ENCODE data around the gene SMIM11.
A peak's percentile ranks its signal among the peaks of the same experiment; 100 is the strongest.
"Not testable (repeated sequence)": the region's sequence is repeated elsewhere in the genome, so short reads cannot be mapped to it uniquely, and the experiment has no call there.

SMIM11 gene, protein sequence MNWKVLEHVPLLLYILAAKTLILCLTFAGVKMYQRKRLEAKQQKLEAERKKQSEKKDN

DNA sequence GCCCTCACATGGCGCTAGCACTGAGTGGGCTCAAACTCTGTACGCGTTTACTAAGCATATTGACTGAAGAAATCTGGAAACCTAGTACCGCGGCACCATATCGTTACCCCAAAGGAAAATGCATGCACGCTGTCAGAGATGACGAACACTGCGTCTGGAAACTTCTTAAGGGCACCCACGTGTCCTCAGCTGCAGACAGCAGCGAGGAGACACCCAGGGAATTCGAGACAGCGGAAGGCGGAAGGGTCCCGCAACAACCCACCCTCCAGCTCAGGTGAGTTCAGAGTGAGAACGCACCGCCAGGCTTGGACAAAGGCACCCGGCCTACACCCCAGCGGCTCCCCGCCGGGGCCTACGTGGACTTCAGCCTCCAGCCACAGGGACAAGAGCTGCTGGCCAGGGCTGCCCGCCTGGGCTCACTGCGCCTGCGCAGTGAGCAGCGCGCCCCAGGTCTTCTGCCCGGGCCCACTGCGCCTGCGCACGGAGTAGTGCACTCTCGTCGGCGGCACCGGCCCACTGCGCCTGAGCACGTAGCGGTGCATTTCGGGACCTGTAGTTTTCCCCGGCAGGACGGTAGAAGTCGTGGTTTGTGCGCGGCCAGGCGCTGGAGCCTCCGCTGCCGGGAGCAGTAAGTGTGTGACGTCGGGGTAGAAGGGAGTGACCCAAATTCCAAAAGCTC, at the start of gene SMIM11:
Gene SMIM11 (plus strand): TSS at position 568 of the 679 bp plus-strand sequence. CDS start 3,998 bp downstream, outside the sequence.
- DNase-seq, result not testable (repeated sequence)

GRCh38 chr21:34330055-34330454, 45.3 kb upstream of the SMIM11 start:
- DNase-seq, result no peak

GRCh38 chr21:34331726-34332125, 43.6 kb upstream of the SMIM11 start:
- no peak for DNase-seq

DNA sequence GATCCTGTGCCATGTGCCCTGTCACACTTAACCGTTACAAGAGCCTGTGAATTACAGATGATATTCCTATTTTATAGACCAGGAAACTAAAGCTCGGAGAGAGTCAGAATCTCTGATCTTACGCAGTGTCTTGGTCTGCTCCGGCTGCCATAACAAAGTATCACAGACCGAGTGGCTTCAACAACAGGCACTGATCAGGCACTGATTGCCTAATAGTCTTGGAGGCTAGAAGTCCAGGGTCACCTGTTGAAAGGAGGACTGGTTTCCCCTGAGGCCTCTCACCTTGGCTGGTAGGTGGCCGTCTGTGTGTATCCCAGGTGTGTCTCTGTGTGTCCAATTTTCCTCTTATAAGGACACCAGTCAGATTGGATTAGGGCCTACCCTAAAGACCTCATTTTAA, 43.0 kb upstream of the SMIM11 start:
- DNase-seq, result no peak

DNA sequence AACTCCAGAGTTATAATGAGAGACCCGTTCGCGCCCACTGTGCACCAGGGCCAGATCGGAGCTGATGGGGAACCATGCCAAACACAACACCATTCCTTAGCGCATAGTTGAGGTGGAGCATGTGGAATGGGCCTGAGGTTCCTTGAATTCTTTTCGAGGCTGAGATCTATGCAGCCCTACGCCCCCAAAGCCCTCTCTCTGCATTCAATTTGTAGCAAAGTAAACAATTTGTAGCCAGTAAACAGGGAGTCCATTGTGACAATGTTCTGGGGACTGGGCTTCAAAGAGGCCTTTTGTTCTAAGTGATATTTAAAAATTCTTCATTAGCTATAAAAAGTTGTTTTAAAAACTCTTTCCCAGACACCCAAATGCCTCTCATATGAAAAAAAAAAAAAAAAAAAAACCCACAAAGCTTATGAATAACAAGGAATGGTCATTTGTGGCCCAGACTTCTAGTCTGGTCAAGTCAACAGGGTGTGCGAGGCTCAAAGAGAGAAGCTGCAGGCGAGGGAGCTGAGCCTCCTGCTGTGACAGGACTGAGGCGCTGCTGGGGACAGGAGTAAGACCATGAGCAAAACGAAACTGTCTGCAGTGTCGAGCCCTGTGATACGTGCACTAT, 42.1 kb upstream of the SMIM11 start:
- no peak for DNase-seq

- no peak for DNase-seq
Measured at GRCh38 chr21:34335316-34335715, 40.0 kb upstream of the SMIM11 start.

DNA sequence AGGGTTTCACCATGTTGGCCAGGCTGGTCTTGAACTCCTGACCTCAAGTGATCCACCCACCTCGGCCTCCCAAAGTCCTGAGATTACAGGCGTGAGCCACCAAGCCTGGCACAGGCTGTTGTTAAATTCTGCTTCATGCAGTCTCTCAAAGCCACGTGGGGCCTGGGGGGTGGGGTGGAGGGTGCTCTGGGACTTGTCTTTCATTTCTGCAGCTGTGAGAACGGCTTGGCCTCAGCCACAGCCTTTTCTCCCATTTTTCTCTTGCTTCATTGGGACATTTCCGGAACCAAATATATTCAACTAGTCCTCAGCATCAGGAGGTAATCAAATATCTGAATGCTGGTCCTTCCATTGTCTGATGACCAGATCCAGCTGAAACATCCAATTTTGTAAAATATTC, 39.1 kb upstream of the SMIM11 start:
- no peak for DNase-seq

- no peak for DNase-seq
Measured at GRCh38 chr21:34336756-34337391, 38.4 kb upstream of the SMIM11 start.

DNA sequence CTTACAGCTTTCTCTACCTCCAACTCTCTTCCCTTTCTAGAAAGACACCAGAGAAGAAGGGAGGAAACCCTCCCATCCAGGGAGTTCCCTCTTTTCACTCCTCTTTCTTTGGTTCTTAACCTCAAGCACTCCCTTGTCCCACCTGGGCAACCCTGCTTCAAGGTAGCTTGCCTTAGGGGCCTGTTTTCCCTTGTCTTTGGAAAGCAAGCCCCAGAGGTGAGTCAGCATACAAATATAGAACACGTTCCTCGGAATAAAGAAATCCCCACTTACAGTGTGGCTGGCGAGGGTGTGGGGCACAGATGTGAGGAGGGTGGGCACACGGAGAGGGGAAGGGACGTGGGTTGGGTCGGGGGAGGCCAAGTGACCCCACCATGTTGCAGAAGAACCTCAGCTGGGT, 37.6 kb upstream of the SMIM11 start:
- DNase-seq, result no peak

GRCh38 chr21:34338226-34338625, 37.1 kb upstream of the SMIM11 start:
- no peak for DNase-seq

GRCh38 chr21:34340061-34340460, 35.2 kb upstream of the SMIM11 start:
- no peak for DNase-seq

DNA sequence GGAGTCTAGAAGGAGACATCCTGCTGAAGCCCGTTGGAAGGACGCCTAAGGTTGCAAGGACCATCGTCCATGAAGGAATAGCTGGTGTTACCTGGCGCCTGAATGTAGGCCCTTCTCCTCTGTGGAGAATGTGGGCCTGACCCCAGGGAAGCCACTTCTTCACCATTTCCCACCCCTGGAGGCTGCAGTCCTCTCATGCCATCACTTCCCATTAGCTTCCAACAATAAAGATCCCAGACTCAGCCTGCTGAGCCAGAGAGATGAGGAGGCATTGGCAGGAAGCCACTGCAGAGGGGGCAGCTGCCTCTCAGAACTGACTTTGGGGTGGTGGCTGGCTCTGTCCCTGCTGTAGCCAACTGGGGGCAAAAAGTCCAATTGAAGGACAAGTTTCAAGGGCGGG, 32.8 kb upstream of the SMIM11 start:
- DNase-seq, result no peak

- DNase-seq, result no peak
Measured at GRCh38 chr21:34343347-34343746, 32.0 kb upstream of the SMIM11 start.

- DNase-seq, result no peak
Measured at GRCh38 chr21:34343838-34344381, 31.4 kb upstream of the SMIM11 start.

DNA sequence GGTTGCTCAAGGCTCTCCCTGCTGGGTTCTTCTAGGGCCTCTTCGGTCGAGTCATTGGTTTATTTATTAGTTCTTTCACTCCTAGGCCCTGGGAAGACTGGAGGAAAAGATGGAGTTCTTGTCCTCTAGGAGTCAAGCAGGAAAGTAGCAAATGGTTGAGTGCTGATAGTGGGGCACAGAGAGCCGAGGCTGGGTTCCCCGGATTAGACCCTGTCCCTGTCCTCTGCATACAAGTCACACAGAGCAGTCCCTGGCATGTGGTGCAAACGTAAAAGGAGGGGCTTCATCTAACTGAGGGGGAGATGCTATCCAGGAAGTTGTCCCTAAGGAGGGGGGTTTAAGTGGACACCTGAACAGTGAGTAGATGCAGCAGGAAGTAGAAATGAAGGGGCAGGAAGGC, 30.7 kb upstream of the SMIM11 start:
- no peak for DNase-seq

- DNase-seq, result no peak
Measured at GRCh38 chr21:34345091-34345871, 30.0 kb upstream of the SMIM11 start.

DNA sequence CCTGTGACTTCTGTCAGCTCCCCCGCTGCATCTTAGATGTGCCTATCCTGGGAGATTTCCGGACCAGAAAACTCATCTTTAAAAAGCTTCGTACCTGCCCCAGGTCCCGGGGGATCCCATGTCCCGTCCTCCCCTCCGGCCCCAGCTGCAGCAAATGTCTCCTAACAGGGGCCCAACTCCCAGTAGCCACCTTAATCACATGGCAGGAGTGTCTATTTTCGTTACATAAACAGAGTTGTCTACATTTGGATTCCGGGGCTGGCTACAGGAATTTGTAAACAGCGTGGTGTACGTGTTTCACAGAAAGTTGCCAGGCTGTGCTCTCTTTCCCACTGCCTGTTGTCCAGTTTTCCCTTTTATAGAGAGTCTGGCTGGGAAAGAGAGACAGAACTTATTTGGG, 29.4 kb upstream of the SMIM11 start:
- DNase-seq, result no peak

DNA sequence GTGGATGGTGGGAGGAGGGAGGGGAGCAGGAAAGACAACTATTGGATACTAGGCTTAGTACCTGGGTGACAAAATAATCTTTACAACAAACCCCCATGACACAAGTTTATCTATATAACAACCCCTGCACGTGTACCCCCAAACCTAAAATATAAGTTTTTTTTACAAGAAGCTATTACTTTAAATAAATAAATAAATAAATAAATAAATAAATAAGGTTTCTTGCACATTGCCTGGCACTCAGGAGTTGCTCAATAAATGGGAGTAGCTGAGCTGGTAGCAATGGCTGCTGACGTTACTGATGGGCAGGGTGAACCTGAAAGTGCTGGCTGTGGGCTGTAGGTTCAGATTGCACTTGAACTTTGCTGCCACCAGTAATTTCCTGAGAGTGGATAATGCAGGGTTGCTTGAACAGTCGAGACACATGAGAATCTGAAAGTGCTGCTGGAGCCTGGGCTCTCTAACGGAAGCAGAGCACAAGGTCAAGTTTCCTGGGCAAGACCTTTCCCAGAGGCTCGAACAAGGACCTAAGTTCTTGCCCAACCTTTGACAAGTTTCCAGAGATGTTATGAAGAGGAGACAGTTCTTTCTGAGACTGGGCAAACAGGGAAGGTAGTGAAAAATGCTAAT, 26.3 kb upstream of the SMIM11 start:
- no peak for DNase-seq

DNA sequence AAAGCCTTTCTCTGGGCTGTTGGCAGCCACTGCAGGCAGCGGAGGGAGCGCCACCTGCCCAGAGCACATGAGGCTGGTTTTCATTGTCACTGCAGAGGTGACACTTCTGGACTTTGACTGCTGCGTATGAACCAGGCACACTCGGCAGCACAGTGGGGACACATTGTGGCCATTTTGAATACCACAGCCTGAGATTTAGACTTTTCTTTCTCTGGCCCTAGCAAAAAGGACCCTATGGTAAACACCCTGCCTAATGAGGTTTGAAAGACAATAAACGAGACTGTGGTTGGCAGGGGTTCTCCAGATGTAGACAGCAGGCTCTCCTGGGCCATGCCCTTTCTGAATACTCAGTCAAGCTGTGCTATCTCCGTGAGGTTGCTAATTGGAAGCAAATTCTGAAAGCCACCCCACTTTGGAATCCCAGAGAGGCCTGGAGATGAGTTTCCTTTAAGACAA, 23.5 kb upstream of the SMIM11 start:
- peak in 1 of 2 donors; percentile 10 for DNase-seq

DNA sequence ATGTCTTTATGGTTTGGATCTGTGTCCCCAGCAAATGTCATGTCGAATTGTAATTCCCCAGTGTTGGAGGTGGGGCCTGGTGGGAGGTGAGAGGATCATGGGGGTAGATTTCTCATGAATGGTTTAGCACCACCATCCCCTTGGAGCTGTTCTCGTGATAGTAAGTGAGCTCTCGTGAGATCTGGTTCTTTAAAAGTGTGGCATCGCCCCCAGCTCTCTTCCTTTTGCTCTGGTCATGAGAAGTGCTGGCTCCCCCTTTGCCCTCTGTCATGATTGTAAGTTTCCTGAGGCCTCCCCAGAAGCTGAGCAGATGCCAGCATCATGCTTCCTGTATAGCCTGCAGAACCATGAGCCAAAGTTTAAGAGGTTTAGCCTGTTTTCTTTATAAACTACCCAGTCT, 22.8 kb upstream of the SMIM11 start:
- DNase-seq, result no peak

- DNase-seq, result no peak
Measured at GRCh38 chr21:34353182-34353581, 22.1 kb upstream of the SMIM11 start.

- no peak for DNase-seq
Measured at GRCh38 chr21:34354836-34355235, 20.5 kb upstream of the SMIM11 start.

GRCh38 chr21:34355570-34355969, 19.7 kb upstream of the SMIM11 start:
- no peak for DNase-seq
